Measurements from ENCODE around the gene TET2. TPM values are rescaled to one million over a fixed set of nuclear protein-coding genes. Genes with fewer than 3 reads are reported as not detected.

TET2 gene
- total RNA-seq, 1 donor from 2014 or later = 11.4 TPM

- H3K36me3 Mint-ChIP-seq (ENCODE audit: low read depth, unreplicated experiment) = no peaks in the 10 kb centered on the region
- DNase-seq (ENCODE audit: low spot score) = no peak
- no peak overlapping the region for H3K27ac Mint-ChIP-seq (ENCODE audit: unreplicated experiment)
- no peaks in the 10 kb centered on the region for H3K4me1 Mint-ChIP-seq (ENCODE audit: unreplicated experiment)
- TF ChIP-seq CTCF (IDR thresholded peaks at IDR 0.05; ENCODE audit: unreplicated experiment) = no peak
- H3K9me3 Mint-ChIP-seq (ENCODE audit: unreplicated experiment) = no peaks in the 10 kb centered on the region
- H3K27me3 Mint-ChIP-seq (ENCODE audit: unreplicated experiment) = no peaks in the 10 kb centered on the region
- no peak overlapping the region for H3K4me3 Mint-ChIP-seq (ENCODE audit: unreplicated experiment)
Observed at GRCh38 chr4:105108971-105109370, 37.7 kb upstream of the TET2 start.

GRCh38 chr4:105112274-105112673, 34.4 kb upstream of the TET2 start:
- no peak overlapping the region for H3K4me3 Mint-ChIP-seq (ENCODE audit: unreplicated experiment)
- H3K4me1 Mint-ChIP-seq (ENCODE audit: unreplicated experiment) = no peaks in the 10 kb centered on the region
- no peaks in the 10 kb centered on the region for H3K36me3 Mint-ChIP-seq (ENCODE audit: low read depth, unreplicated experiment)
- no peaks in the 10 kb centered on the region for H3K9me3 Mint-ChIP-seq (ENCODE audit: unreplicated experiment)
- no peaks in the 10 kb centered on the region for H3K27me3 Mint-ChIP-seq (ENCODE audit: unreplicated experiment)
- H3K27ac Mint-ChIP-seq (ENCODE audit: unreplicated experiment) = no peak overlapping the region
- TF ChIP-seq CTCF (IDR thresholded peaks at IDR 0.05; ENCODE audit: unreplicated experiment) = no peak
- no peak for DNase-seq (ENCODE audit: low spot score)

DNA sequence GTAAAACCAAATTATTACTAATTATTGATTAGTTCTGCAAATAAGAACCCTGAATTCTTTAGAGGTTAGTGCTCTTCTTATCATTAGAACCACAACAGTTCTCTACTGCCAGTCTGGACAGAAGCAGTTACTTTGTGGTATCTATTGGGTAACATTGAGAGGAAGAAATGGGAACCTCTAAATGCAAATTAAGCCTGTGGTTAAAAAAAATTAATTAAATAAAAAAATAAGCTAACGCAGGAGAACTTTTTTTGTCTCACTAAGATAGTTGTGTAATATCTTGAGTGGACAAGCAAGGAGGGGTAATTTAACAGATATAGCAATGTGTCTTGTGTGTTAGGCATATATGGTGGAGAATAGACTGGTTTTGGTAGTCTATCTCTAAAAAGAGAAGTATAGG, 32.9 kb upstream of the TET2 start:
- no peak for DNase-seq (ENCODE audit: low spot score)
- Mint-ChIP-seq H3K4me1 (ENCODE audit: unreplicated experiment) (no peaks in the 10 kb centered on the region), H3K9me3 (ENCODE audit: unreplicated experiment) (no peaks in the 10 kb centered on the region), H3K36me3 (ENCODE audit: low read depth, unreplicated experiment) (no peaks in the 10 kb centered on the region), H3K27me3 (ENCODE audit: unreplicated experiment) (no peaks in the 10 kb centered on the region), H3K4me3 (ENCODE audit: unreplicated experiment) (no peak overlapping the region), H3K27ac (ENCODE audit: unreplicated experiment) (no peak overlapping the region)
- no peak for TF ChIP-seq CTCF (IDR thresholded peaks at IDR 0.05; ENCODE audit: unreplicated experiment)

- Mint-ChIP-seq H3K4me1 (ENCODE audit: unreplicated experiment) (no peaks in the 10 kb centered on the region), H3K27me3 (ENCODE audit: unreplicated experiment) (no peaks in the 10 kb centered on the region), H3K36me3 (ENCODE audit: low read depth, unreplicated experiment) (no peaks in the 10 kb centered on the region), H3K27ac (ENCODE audit: unreplicated experiment) (no peak overlapping the region), H3K4me3 (ENCODE audit: unreplicated experiment) (no peak overlapping the region), H3K9me3 (ENCODE audit: unreplicated experiment) (no peaks in the 10 kb centered on the region)
- no peak for DNase-seq (ENCODE audit: low spot score)
- no peak for TF ChIP-seq CTCF (IDR thresholded peaks at IDR 0.05; ENCODE audit: unreplicated experiment)
Observed at GRCh38 chr4:105116616-105117319, 29.9 kb upstream of the TET2 start.

- H3K4me1 Mint-ChIP-seq (ENCODE audit: unreplicated experiment) = no peaks in the 10 kb centered on the region
Observed at GRCh38 chr4:105119356-105119755, 27.3 kb upstream of the TET2 start.

More at GRCh38 chr4:105119356-105119755, 27.3 kb upstream of the TET2 start:
- no peak overlapping the region for H3K27ac Mint-ChIP-seq (ENCODE audit: unreplicated experiment)
- TF ChIP-seq CTCF (IDR thresholded peaks at IDR 0.05; ENCODE audit: unreplicated experiment) = no peak
- H3K36me3 Mint-ChIP-seq (ENCODE audit: low read depth, unreplicated experiment) = no peaks in the 10 kb centered on the region
- H3K9me3 Mint-ChIP-seq (ENCODE audit: unreplicated experiment) = no peaks in the 10 kb centered on the region
- no peak for DNase-seq (ENCODE audit: low spot score)
- no peaks in the 10 kb centered on the region for H3K27me3 Mint-ChIP-seq (ENCODE audit: unreplicated experiment)
- no peak overlapping the region for H3K4me3 Mint-ChIP-seq (ENCODE audit: unreplicated experiment)
